HUES6 (cell line): ENCODE results near the gene LRRC49.
"Not testable (repeated sequence)": the region's sequence is repeated elsewhere in the genome, so short reads cannot be mapped to it uniquely, and the experiment has no call there.

Experiments used
- H3K27ac ChIP-seq: 2 replicates; pipeline ENCODE4 v1.7.0; 2013; ENCODE audit warnings: low read depth, mild to moderate bottlenecking, low read length, inconsistent platforms
- H3K27me3 ChIP-seq: 2 replicates; pipeline ENCODE4 v1.6.1; 2013; ENCODE audit warnings: low read length; ENCODE audit not compliant: control insufficient read depth, insufficient read depth
- H3K36me3 ChIP-seq: 2 replicates; pipeline ENCODE4 v1.6.1; 2013; ENCODE audit warnings: low read length; ENCODE audit not compliant: control insufficient read depth, insufficient read depth
- H3K4me1 ChIP-seq: 2 replicates; pipeline ENCODE4 v1.6.1; 2013; ENCODE audit warnings: low read length; ENCODE audit not compliant: control insufficient read depth, insufficient read depth
- H3K4me3 ChIP-seq: 2 replicates; pipeline ENCODE4 v1.5.1; 2013; ENCODE audit warnings: low read depth, low read length
- H3K9ac ChIP-seq: one replicate; pipeline ENCODE4 v1.6.1; 2013; ENCODE audit warnings: mild to moderate bottlenecking, low read length
- H3K9me3 ChIP-seq: 2 replicates; pipeline ENCODE4 v1.6.1; 2013; ENCODE audit warnings: low read depth, low read length; ENCODE audit not compliant: control insufficient read depth, insufficient read depth

The LRRC49 gene

DNA sequence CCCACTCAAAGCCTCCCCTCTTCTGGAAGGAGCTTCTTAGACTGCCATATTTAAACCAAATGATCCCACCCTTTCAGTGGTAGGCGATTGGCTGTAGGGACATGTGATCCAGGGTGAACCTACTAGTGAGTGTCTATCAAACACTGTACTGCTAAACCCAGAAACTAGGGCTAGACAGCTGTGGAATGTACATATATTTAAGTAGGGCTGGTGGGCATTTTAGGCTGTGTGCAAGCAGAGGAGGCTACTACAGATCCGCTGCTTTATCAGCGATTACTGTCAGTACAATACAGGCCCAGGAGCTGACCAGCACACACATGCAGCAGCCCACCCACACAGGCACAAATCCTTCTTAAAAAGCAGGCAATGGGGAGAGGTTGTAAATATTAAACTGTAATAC lies 23.3 kb upstream of the LRRC49 start:
- Histone ChIP-seq H3K36me3 (no peaks in the 10 kb centered on the region), H3K4me3 (no peak overlapping the region), H3K9ac (no peak overlapping the region), H3K4me1 (no peaks in the 10 kb centered on the region), H3K9me3 (peaks cover 8% of the 10 kb centered on the region), H3K27ac (no peak overlapping the region), H3K27me3 (no peaks in the 10 kb centered on the region)

DNA sequence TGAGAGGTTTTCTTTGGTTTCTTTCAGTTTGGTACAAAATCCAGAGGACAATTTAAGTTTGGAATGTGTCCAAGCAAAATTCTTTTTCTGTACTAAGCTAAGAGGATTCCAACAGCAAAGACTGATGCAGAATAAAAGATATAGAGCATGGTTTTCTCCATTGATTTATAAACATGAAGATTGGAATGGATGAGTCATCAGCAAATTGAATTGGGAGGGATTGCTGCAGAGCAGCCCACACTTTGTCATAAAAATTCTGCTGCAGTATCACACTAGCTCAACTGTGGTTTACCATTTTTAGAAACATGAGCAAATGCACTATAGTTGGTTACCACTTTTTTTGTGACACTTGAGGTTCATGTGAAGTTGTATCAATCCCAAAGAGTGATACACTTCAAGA lies 22.6 kb upstream of the LRRC49 start:
- no peaks in the 10 kb centered on the region for H3K27me3 ChIP-seq
- H3K36me3 ChIP-seq = no peaks in the 10 kb centered on the region
- H3K27ac ChIP-seq = no peak overlapping the region
- peaks cover 8% of the 10 kb centered on the region for H3K9me3 ChIP-seq
- no peak overlapping the region for H3K9ac ChIP-seq
- no peaks in the 10 kb centered on the region for H3K4me1 ChIP-seq
- H3K4me3 ChIP-seq = no peak overlapping the region

DNA sequence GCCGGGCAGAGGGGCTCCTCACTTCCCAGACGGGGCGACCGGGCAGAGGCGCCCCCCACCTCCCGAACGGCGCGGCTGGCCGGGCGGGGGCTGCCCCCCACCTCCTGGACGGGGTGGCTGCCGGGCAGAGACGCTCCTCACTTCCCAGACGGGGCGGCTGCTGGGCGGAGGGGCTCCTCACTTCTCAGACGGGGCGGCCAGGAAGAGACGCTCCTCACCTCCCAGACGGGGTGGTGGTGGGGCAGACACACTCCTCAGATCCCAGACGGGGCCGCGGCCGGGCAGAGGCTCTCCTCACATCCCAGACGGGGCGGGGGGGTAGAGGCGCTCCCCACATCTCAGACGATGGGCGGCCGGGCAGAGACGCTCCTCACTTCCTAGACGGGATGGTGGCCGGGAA lies 21.1 kb upstream of the LRRC49 start:
- H3K36me3 ChIP-seq, H3K4me3 ChIP-seq, H3K4me1 ChIP-seq, H3K27me3 ChIP-seq, H3K9ac ChIP-seq, H3K27ac ChIP-seq, H3K9me3 ChIP-seq: not testable (repeated sequence)

DNA sequence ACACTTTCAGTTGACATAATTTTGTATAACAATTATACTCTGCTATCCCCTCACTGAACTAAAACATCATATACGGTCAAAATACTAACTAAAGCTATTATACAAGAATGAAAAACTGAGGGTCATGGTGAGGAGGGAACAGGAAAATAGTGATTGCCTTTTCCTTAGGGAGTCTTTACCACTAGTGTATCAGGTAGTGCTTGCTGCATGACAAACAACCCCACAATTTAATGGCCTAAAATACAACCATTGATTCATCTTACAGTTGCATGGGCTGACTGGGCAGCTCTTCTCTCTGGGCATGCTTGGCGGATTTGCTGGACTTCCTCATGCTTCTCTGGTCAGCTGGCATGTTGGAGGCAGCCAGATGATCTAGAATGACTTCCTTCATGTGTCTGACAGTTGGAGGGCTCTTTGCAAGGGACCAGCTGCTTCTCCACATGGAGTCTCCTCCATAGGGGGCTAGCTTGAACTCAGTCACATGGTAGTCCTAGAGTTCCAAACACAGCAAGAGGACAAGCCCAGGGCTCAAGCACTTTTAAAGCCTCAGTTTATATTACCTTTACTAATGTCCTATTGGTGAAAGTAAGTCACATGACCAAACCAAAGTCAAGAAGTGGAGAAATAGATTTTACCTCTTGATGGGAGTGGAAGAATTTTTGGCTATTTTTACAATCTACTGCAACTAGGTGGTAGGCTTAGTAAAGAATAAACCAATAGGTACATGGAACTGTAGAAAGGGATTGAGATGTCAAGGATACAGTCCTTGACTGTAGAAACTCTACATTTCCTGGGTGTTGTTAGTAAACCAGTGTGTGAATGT lies 19.2 kb upstream of the LRRC49 start:
- H3K4me1 ChIP-seq = no peaks in the 10 kb centered on the region
- H3K9me3 ChIP-seq = peaks cover 8% of the 10 kb centered on the region
- H3K36me3 ChIP-seq = no peaks in the 10 kb centered on the region
- H3K27me3 ChIP-seq = no peaks in the 10 kb centered on the region
- no peak overlapping the region for H3K9ac ChIP-seq
- H3K4me3 ChIP-seq = no peak overlapping the region
- H3K27ac ChIP-seq = no peak overlapping the region

DNA sequence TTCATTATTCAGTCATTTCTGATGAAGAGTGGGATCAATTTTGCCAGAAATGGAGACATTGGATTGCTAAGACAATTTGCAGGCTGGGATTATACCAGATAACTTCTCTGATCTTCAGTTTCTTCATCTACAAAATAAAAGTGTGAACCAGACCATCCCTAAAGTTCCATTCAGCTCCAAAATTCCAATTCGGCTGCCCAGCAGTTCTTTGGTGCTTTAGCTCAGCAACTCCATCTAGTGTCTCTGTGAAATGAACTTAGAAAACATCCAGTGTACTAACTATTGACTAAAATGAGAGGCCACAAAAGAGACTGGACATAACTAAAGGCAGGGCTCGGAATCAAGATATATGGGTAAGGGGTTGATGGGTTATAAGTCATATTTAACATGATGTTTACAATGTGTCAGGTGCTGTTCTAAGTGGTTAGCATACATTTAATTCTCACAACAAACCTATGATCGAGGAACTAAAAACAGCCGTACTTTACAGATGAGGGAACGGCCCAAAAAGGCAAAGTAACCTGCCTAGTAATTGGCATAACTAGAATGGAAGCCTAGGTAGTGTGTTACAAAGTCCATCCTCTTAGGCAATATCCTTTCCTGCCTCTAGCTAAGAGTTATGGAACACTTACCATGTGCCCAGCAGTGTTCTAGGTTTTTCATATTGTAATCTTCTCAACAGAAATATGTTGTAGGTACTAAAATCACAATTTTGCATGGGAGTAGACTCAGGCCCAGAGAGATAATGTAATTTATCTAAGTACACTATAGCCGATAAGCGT lies 17.4 kb upstream of the LRRC49 start:
- Histone ChIP-seq H3K9ac (no peak overlapping the region), H3K27ac (no peak overlapping the region), H3K9me3 (peaks cover 8% of the 10 kb centered on the region), H3K36me3 (no peaks in the 10 kb centered on the region), H3K4me3 (no peak overlapping the region), H3K27me3 (no peaks in the 10 kb centered on the region), H3K4me1 (no peaks in the 10 kb centered on the region)

DNA sequence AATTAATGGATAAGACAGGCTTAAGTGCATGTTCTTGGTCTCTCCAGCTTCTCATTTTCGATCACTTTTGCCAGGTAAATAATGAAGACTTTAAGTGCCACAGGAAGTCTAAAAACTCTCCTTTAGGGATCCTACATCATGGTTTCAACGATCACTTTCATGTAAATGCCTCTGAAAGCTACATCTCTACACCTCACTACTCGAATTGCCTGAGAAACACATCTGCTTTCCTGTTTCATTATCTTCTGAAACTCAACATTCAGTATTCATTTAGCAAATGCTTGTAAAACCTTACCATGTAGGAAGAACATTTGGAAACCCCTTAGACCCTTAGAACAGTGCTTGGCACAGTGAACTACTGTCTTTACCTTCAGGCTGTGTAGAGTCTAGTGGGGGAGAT lies 16.6 kb upstream of the LRRC49 start:
- no peak overlapping the region for H3K9ac ChIP-seq
- no peak overlapping the region for H3K27ac ChIP-seq
- no peaks in the 10 kb centered on the region for H3K36me3 ChIP-seq
- H3K27me3 ChIP-seq = no peaks in the 10 kb centered on the region
- no peaks in the 10 kb centered on the region for H3K4me1 ChIP-seq
- H3K9me3 ChIP-seq = peaks cover 8% of the 10 kb centered on the region
- no peak overlapping the region for H3K4me3 ChIP-seq

DNA sequence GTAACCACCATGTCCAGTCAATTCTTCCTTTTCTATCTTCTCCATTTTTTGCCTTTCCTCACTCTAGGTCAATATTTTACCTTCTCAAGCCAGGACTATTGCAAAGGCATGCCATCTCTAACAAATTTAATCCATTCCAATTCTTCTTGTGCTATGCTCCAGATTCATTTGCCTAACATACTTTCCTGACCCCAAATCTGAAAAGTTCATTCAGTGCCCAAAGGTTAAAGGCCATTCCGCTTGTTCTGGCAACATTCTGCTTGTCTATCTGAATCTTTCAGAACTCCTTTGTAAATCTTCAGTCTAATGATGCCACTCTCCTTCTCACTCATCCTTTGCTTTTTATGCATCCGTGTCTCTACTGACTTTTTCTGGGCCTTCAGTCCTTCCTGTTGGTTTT lies 15.9 kb upstream of the LRRC49 start:
- H3K27me3 ChIP-seq = no peaks in the 10 kb centered on the region
- H3K4me3 ChIP-seq = no peak overlapping the region
- no peaks in the 10 kb centered on the region for H3K36me3 ChIP-seq
- H3K27ac ChIP-seq = no peak overlapping the region
- no peak overlapping the region for H3K9ac ChIP-seq
- H3K4me1 ChIP-seq = no peaks in the 10 kb centered on the region
- H3K9me3 ChIP-seq = peaks cover 8% of the 10 kb centered on the region

DNA sequence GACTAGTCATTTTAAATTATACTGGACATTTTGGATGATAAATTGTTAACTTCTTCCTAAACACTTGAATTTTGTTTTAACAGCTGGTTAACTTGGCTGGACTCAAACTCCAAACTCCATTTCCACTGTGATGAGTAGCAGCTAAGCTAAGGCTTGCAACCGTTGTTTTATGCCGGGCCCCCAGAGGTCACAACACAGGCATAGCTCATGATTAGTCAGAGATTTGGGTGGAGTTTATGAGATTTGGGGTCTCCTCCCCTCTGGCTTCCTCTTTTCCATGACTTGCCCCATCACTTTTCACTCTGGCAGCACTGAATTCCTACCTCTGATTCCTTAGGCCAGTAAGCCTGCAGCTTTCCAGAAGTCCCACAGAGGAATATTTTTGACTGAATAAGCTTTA lies 13.2 kb upstream of the LRRC49 start:
- H3K4me1 ChIP-seq = no peaks in the 10 kb centered on the region
- H3K27ac ChIP-seq = no peak overlapping the region
- H3K36me3 ChIP-seq = no peaks in the 10 kb centered on the region
- H3K27me3 ChIP-seq = no peaks in the 10 kb centered on the region
- no peak overlapping the region for H3K4me3 ChIP-seq
- no peak overlapping the region for H3K9ac ChIP-seq
- H3K9me3 ChIP-seq = no peaks in the 10 kb centered on the region

DNA sequence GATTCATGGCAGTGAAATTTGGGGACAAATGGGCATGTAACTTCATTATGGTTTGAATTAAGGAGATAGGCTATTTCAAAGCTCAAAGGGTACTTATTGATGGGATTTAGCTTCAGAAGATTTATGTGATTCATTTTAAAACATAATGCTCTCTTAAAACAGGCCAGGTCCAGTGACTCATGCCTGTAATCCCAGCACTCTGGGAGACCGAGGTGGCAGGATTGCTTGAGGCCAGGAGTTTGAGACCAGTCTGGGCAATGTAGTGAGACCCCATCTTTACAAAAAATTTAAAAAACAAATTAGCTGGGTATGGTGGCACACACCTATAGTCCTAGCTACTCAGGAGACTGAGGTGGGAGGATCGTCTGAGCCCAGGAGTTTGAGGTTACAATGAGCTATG lies 11.8 kb upstream of the LRRC49 start:
- Histone ChIP-seq H3K4me1 (no peaks in the 10 kb centered on the region), H3K36me3 (no peaks in the 10 kb centered on the region), H3K27ac (no peak overlapping the region), H3K4me3 (no peak overlapping the region), H3K9me3 (no peaks in the 10 kb centered on the region), H3K9ac (no peak overlapping the region), H3K27me3 (no peaks in the 10 kb centered on the region)

DNA sequence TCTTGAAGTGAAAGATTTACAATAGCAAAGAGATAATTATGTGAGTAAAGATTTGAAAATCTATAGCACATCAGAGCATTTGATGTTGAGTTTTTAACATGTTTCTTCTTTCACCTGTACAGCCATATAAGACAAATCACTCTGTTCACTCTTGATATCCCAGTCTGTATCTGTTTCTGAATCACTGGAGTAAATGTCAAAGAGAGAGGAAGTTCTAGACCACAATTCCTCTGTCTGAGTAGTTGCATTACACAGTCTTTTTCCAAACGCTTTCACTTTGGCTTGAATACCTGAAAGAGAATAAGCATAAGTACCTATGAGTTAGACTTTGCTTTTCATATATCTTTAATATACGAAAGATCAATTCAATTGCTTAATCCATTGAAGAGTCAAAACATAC lies 10.3 kb upstream of the LRRC49 start:
- Histone ChIP-seq H3K4me1 (no peaks in the 10 kb centered on the region), H3K27ac (no peak overlapping the region), H3K36me3 (no peaks in the 10 kb centered on the region), H3K27me3 (no peaks in the 10 kb centered on the region), H3K4me3 (no peak overlapping the region), H3K9ac (no peak overlapping the region), H3K9me3 (no peaks in the 10 kb centered on the region)

DNA sequence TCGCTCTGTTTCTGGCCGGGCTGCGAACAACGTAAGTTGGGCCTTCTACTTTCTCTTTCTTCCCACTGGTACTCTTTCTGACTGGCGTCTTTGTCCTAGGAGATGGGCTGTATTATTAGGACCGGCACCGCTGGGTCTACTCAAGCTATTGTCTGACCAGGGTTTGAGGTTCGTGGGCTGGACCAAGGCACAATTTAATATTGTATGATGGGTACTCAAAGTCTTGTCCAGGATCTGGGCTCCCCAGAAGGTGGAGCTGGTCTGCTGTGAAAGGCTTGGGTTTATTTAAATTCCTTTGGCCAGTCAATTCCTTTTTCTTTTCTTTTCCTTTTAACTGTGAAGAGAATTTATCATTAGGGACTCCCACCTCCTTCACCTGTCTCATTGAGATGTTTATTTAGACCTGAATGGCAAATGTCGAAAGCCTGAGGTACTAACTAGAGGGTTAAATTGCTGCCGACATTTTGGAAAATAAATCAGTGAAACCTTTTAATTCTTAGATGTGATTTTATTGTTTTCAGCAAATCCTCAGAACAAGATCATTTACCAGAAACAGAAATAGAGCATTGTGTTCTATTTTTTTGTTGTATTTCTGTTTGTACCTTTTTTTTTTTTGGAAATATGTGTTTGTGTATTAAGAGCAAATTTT lies 410 bp downstream of the LRRC49 start:
- Histone ChIP-seq H3K4me1 (peaks cover 4% of the 10 kb centered on the region), H3K4me3 (peak overlapping the region; percentile 65), H3K27ac (no peak overlapping the region), H3K27me3 (no peaks in the 10 kb centered on the region), H3K36me3 (no peaks in the 10 kb centered on the region), H3K9ac (no peak overlapping the region), H3K9me3 (no peaks in the 10 kb centered on the region)
